Pulmonary artery endothelial cell (primary cell): ENCODE data around the gene LACTBL1. TPM values are rescaled to one million over a fixed set of nuclear protein-coding genes. Genes with fewer than 3 reads are reported as not detected.

Experiments
- DNase-seq: peaks from one replicate; pipeline ENCODE4 v3.0.0-alpha.2; 2011; ENCODE audit warnings: low read depth, low spot score
- total RNA-seq: library from RNA; depleted of rRNA; stranded (reverse); fragments of >200 nt; gene quantifications from 2 replicates; pipeline ENCODE4 v1.2.3, GENCODE V29; 2014

The LACTBL1 gene
- total RNA-seq, 1 donor from 2014 or later = not detected

GRCh38 chr1:22913421-22914141 lies 59.1 kb downstream of the LACTBL1 start:
- DNase-seq = no peak

GRCh38 chr1:22912311-22912710 lies 60.4 kb downstream of the LACTBL1 start:
- DNase-seq = no peak

GRCh38 chr1:22910986-22911651 lies 61.5 kb downstream of the LACTBL1 start:
- DNase-seq = no peak

- no peak for DNase-seq
These were observed 62.4 kb downstream of the LACTBL1 start for GRCh38 chr1:22910286-22910685.

- no peak for DNase-seq
These were observed 63.7 kb downstream of the LACTBL1 start for GRCh38 chr1:22908880-22909426.

- DNase-seq = no peak
These were observed 65.1 kb downstream of the LACTBL1 start for GRCh38 chr1:22907528-22907927.

- no peak for DNase-seq
These were observed 65.7 kb downstream of the LACTBL1 start for GRCh38 chr1:22906968-22907367.

- DNase-seq = no peak
These were observed 69.6 kb downstream of the LACTBL1 start for GRCh38 chr1:22903113-22903512.

Other genes with a start within 250 kb of the LACTBL1 start
- gene TEX46, start 43.0 kb upstream of the LACTBL1 start, total RNA-seq = not detected in 2 replicates
- gene KDM1A, start 46.6 kb upstream of the LACTBL1 start, total RNA-seq = 151 and 155 TPM in 2 replicates
- gene LUZP1, start 196.0 kb upstream of the LACTBL1 start, total RNA-seq = 54.3 and 69.6 TPM in 2 replicates
- 0.26 and 0.42 TPM in 2 replicates for gene HTR1D, start 244.6 kb upstream of the LACTBL1 start, total RNA-seq